Epithelial cell of prostate (primary cell): ENCODE results near the gene BORCS6.
"Not testable (repeated sequence)": the region's sequence is repeated elsewhere in the genome, so short reads cannot be mapped to it uniquely, and the experiment has no call there.

Experiments
- DNase-seq: peaks from one replicate; pipeline ENCODE4 v3.0.0-alpha.2; 2011; ENCODE audit warnings: low read depth, low spot score
- H3K27ac ChIP-seq: fragments of 450-650 bp; 2 replicates; pipeline ENCODE4 v1.5.1; 2017; ENCODE audit warnings: mild to moderate bottlenecking

BORCS6 gene

DNA sequence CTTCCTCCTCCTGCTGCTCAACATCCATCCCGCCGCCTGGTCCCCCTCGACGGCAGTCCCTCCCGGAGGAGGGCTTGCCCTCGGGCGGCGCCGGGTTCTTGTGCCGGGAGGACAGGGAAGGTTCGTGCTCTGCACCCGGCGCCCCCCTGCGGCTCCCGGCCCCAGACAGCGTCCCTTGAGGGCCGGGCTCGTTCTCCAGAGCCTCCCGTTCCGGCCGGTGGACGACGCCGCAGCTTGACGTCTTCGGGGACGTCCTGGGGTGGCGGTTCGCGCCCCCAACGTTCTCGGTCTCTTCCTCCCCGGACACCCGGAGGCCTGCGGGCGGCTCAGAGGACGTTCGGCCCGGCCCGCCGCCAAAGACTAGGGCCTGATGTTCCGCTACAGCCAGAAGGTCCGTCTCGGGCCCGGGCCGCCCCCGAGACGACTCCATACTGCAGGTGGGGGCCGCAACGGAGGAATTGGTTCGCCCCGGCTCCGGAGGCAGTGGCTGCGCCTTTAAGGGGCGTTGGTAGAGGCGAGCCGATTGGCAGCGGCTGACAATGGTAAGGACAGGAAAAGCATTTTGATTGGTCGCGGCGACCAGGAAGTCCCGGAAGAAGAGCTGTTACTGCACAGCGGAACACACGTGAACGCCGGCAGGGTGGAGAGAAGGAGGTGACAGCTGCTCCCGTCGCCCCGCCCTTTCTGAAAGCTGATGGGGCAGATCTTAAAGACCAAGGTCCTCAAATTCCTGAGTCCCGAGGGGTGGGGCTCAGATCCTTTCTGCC, at the start of gene BORCS6:
TSS of gene BORCS6 (minus strand) at position 470 of the 767 bp plus-strand sequence. CDS start at position 430, 40 bp downstream.
- peak; percentile 96 for DNase-seq
- peak within 1 kb of the TSS; percentile 84 for H3K27ac ChIP-seq

- H3K27ac ChIP-seq = no peak overlapping the region
- DNase-seq = no peak
These were observed 47.9 kb upstream of the BORCS6 start for GRCh38 chr17:8237886-8238285.

GRCh38 chr17:8237175-8237574, 47.2 kb upstream of the BORCS6 start:
- no peak overlapping the region for H3K27ac ChIP-seq
- DNase-seq = no peak

- no peak overlapping the region for H3K27ac ChIP-seq
- no peak for DNase-seq
These were observed 45.7 kb upstream of the BORCS6 start for GRCh38 chr17:8235676-8236075.

DNA sequence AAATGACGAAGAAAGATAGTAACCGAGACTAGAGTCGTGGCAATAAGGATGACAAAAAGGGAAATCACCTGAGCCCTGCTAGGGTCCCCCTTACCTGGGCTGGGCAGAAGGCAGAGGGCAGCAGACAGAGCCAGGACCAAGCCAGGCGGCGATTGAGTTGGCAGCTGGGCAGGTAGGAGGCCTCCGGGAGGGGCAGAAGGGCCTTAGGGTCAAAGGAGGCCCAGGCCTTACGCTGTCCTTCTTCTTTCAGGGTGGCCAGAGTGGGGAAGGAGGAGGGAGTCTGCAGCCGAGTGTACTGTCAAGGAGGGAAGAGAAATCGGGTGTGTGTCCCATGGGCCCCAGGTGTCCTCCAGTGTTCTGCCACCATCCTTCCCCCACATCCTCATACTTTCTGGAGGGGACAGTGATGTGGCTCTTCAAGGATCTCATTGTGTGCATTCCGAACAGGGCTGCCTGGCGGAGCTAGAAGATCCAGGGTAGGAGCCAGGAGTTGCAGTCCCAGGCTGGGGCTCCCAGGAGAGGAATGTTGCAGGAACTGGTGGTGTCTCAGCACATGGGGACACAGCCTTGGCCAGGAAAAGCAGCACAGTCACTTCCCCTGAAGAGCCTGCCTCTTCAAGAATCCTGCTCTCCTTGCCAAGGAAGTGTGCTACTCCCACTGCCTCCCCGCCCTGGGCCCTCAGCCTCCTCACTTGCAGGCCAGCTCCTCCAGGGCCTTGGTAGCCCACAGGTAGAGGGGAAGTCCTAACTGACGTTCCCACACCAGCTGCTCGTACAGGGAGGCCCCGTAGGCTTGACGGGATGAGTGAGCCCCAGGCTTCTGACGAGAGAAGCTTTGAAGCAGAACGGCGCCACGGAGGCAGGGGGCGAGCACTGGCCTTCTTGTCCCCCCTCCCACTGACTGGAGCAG, 44.6 kb upstream of the BORCS6 start:
- no peak for DNase-seq
- no peak overlapping the region for H3K27ac ChIP-seq

- DNase-seq = no peak
- H3K27ac ChIP-seq = no peak overlapping the region
These were observed 41.7 kb upstream of the BORCS6 start for GRCh38 chr17:8231701-8232100.

GRCh38 chr17:8227238-8227581, 37.2 kb upstream of the BORCS6 start:
- peak overlapping the region; percentile 74 for H3K27ac ChIP-seq

GRCh38 chr17:8226536-8227237, 36.7 kb upstream of the BORCS6 start:
- DNase-seq = no peak
- H3K27ac ChIP-seq = peak overlapping the region; percentile 74

More at GRCh38 chr17:8227238-8227581, 37.2 kb upstream of the BORCS6 start:
- no peak for DNase-seq

GRCh38 chr17:8225813-8226535, 36.0 kb upstream of the BORCS6 start:
- DNase-seq = no peak
- peak overlapping the region; percentile 74 for H3K27ac ChIP-seq

GRCh38 chr17:8224891-8225812, 35.2 kb upstream of the BORCS6 start:
- no peak overlapping the region for H3K27ac ChIP-seq
- DNase-seq = no peak

DNA sequence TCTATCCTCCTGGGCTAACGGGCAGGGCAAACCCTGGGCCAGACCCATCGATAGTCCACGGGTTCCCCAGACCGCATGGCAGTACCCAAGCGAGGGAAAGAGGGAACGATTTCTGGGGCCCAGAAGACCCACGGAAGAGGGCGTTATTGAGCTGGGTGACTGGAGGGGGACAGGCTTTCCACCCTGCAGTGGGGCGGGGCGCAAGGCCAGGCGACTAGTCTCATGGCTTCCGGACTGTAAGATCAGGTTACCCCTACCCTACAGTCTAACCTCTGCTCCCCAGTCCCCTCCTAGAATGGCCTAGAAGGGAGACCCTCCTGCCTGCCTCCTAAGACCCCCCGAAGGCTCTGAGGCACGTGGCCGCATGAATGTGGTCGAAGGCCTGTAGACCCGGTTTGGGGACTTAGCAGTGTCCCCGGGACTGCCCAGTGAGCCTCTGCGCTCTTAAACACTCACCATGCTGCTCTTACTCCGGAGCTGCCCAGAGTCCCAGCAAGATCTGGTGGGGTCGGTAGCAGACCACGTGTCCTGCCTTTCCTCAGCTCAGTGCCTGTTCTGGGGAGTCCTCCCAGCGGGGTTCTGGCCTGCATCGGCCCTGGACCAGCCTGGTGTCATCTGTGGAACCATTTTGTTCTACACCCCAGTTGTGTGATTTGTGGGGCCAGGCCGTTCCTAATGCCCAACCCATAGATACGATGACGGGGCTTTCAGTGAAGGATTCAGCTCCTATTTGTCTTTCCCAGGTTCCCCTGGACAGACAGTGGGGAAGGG, 33.6 kb upstream of the BORCS6 start:
- peak overlapping the region; percentile 96 for H3K27ac ChIP-seq
- no peak for DNase-seq

- DNase-seq = peak; percentile 92
- peak overlapping the region; percentile 96 for H3K27ac ChIP-seq
These were observed 32.8 kb upstream of the BORCS6 start for GRCh38 chr17:8222630-8223355.

GRCh38 chr17:8222380-8222629, 32.3 kb upstream of the BORCS6 start:
- no peak for DNase-seq

DNA sequence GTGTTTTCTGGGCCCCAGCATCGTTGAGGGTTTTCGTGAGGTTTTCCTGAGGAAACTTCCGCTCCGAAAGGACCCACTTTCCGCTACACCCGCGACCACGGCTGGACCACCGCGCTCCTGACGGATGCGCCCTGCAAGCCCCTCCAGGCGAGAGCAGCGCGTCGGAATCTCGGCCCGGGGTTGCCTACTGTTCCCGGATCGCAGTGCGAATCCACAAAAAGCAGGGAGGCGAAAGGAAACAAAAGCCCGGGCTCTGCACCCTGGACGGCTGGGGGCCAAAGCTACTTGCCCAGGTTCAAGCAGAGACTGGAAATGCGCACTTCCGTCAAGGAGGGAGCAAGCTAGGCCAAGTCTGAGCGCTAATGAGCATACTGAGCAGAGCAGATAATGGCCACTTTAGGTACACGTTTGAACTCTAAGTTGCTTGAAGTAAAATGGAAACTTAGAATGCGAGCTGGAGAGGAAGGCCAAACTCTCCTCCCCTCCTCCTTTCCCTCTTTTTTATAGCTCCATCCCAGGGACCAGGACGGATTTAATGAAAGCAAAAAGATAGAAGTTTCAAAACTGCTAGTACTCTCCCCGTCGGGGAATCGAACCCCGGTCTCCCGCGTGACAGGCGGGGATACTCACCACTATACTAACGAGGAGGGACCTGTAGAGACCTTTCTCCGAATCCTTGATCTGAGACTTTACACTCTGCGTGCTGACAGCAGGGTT, 31.8 kb upstream of the BORCS6 start:
- no peak for DNase-seq
- H3K27ac ChIP-seq = peak overlapping the region; percentile 96

More at GRCh38 chr17:8222380-8222629, 32.3 kb upstream of the BORCS6 start:
- peak overlapping the region; percentile 96 for H3K27ac ChIP-seq

- H3K27ac ChIP-seq = peak overlapping the region; percentile 96
- DNase-seq = peak; percentile 54
These were observed 31.0 kb upstream of the BORCS6 start for GRCh38 chr17:8220783-8221662.

- H3K27ac ChIP-seq, DNase-seq: not testable (repeated sequence)
These were observed 24.0 kb upstream of the BORCS6 start for GRCh38 chr17:8214000-8214399.
